ENCODE results near the gene TMEM191C. TPM values are rescaled to one million over a fixed set of nuclear protein-coding genes. Genes with fewer than 3 reads are reported as not detected.
"Not testable (repeated sequence)": the region's sequence is repeated elsewhere in the genome, so short reads cannot be mapped to it uniquely, and the experiment has no call there.

Gene TMEM191C
- total RNA-seq, 1 donor from 2014 or later = 0.92 TPM

DNA sequence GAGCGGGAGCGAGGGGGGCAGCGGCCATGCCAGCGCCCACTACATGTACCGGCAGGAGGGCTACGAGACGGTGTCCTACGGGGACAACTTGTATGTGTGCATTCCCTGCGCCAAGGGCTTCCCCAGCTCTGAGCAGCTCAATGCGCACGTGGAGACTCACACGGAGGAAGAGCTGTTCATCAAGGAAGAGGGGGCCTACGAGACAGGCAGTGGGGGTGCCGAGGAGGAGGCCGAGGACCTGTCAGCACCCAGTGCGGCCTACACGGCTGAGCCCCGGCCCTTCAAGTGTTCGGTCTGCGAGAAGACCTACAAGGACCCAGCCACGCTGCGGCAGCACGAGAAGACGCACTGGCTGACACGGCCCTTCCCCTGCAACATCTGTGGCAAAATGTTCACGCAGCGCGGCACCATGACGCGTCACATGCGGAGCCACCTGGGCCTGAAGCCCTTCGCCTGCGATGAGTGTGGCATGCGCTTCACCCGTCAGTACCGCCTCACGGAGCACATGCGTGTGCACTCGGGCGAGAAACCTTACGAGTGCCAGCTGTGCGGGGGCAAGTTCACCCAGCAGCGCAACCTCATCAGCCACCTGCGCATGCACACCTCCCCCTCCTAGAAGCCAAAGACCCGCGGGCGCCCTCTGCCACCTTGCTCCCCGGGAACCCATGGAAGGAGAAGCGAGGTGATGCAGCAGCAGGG, 20.9 kb upstream of the TMEM191C start:
- DNase-seq (ENCODE audit: low read depth, low spot score) = no peak

DNA sequence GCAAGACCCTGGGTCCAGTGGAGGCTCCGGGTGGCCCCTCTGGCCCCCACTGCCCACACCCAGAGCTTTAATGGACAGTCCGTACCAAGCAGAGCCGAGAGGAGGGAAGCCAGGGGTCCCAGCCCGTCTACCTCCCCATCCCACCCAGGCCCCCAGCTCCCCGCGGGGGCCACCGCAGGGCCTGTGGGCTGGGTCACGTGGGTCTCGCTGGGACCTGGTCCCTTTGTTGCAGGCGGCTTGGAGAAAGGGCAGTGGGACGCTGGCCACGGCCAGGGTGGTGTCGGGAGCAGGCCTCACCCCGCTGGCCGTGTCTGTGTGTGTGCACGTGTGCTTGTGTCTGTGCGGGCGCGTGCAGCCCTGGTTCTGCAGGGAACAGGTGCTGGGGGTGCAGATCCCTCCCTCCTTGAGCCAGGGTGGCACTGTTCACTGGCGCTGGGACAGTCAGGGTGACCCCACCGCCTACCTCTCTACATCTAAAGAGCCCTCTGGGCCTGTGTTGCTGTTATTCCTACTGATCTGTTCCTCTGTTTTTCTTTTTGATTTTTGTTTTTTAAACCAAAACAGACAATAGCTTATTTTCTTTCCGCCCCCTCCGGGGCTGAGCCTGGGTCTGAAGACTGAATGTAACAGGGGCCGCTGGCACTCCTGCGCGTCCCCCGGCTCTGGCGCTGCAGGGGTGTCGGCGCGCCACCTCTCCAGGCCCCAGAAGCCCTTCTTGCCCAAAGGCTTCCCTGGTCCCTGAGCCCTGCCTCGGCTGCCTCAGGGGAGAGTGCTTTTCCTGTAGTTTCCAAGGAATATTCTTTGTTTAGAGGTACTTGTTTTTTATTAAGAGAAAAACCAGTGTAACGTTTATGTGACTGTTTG, 20.1 kb upstream of the TMEM191C start:
- no peak for DNase-seq (ENCODE audit: low read depth, low spot score)

DNA sequence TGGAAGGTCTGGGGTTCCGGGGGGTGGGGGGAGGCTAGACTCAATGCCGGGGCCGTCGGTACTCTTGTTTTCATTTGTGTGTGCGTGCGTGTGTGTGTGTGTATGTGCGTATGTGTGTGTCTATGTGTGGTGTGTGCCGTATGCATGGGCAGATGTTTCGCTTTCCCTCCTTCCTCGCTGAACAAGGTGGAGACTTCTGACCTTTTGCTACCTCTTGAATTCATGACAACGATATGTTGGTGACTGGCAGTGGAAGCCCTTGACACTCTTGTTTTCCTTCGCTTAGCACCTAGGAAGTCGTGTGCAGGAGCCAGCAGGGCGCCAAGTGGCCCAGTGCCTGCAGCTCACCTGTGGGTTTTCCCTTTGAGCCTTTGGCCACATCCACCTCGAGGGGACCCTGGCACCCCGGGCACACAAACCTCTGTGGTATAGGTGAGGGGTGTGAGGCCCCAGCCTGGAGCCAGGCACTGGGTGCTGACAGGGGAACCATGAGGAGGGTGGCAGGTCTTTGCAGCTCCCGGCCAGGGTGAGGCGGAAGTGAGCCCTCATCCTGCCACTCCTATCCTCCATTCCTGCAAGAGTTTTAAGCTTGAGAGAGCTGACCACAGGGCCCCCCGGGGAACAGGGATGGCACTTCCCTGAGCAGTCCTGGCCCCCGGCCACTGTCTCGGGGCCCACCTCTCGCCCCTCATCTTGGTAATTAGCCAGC, 19.3 kb upstream of the TMEM191C start:
- DNase-seq (ENCODE audit: low read depth, low spot score) = no peak

DNA sequence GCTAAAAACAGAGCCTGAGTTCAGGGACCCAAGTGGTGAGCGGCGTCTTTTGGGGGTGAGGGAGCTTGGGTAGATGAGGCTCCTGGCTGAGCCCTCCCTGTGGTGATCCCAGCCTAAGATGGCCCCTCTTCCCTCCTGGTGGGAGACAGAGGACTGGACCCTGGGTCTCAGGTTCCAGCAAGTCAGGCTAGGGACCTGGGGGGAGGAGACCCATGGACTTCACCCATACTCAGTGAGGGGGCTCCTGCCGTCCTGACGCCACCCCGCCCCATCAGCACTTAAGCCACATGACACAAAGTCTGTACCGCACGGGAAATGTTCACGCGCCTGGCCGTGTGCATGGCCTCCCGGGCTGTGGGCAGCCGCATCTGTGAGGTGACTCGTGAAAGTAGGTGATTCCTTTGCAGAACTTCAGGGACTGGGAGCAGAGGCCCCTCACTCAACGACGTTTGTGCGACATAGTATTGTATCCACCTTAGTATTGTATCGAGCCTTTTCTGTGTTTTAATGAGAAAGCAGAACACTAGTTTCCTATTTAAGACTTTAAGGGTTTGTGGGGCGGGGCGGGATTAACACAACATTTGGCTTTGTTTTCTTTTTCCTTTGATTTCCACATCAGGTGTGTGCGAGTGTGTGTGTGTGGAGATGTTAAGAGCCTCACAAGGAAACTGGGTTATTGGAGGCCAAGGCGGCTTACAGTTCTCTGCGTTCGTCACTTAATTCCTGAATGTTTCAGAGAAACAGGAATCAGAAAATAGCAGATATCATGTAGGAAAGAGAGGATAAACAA, 18.4 kb upstream of the TMEM191C start:
- DNase-seq (ENCODE audit: low read depth, low spot score) = no peak

DNA sequence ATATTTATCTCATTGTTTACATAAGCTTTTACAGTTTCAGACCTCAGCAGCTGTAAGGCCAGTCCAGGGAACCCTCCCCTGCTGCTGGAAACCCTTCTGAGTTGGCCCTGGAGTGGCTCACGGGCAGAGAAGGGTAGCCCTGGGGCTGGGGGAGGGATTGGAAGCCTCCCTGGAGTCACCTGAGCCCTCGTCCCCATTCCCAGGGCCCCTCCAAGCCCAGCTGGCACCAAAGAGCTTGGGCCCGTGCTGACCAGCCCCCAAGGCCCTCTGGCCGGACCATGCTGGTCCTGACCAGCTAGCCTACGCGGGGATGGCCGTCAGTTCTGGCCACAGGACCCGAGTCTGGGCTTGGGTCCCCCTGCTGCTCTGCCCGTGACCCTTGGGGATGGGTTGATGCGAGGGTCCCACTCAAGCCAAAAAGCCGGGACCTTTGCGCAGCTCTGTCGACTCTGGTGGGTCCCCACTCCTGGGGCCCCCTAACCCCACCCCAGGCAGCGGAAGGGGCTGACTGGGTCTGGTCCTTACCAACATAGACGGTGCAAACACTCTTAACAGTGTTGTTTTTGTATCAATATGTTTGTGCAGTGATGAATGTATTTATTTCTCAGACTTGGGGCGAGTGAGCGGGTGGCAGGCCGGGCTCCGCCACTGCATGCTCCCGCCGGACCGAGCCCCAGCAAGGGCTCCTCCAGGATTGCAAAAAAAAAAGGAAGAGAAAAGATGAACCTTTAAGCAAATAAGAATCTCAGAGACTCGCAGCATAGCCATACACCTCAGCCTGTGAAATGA, 17.5 kb upstream of the TMEM191C start:
- no peak for DNase-seq (ENCODE audit: low read depth, low spot score)

DNA sequence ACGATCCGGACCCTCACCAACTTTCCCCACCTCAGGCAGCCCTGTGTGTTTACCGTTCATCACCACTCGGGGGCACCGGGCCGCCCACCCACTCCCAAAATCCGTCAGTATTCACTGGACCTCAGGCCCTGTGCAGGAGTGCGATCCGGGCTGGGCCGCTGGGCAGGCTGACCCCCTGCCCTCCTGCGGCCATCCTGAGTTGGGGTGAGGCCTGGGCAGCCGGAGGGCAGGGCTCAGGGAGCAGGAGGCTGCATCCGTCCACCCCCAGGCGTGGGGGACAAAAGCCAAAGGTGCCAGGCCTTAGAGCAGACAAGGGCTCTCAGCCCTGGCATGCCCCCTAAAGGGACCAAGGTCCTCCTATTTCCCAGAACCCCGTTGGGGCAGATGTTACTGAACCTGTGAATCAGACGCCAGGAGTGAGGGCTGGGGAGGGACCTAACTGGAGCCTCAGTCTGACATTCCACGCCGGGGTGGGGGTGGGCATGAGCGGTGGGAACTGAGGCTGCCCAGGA, 16.8 kb upstream of the TMEM191C start:
- DNase-seq (ENCODE audit: low read depth, low spot score) = no peak

DNA sequence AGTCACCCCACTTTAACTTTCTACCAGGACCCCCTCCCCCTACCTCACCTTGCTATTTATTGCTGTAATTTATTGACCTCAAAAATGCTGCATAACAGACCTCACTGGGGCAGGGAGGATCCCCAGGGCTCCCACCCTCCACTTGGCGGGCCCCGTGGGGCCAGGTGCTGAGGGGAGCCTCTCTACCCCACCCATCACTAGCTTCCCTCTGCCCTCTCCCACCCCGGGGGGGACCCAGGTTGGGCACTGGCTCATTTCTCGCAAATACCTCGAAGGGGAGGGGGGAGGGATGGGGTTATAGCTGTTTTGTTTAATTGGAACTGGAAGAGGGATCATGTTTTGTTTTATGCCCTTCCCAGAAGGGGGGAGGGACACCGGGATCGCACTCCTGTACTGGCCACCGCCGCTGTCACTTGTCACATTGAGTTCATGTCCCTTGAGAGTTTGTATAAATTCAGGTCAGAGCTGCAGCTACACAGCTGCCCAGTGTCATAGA, 16.3 kb upstream of the TMEM191C start:
- no peak for DNase-seq (ENCODE audit: low read depth, low spot score)

DNA sequence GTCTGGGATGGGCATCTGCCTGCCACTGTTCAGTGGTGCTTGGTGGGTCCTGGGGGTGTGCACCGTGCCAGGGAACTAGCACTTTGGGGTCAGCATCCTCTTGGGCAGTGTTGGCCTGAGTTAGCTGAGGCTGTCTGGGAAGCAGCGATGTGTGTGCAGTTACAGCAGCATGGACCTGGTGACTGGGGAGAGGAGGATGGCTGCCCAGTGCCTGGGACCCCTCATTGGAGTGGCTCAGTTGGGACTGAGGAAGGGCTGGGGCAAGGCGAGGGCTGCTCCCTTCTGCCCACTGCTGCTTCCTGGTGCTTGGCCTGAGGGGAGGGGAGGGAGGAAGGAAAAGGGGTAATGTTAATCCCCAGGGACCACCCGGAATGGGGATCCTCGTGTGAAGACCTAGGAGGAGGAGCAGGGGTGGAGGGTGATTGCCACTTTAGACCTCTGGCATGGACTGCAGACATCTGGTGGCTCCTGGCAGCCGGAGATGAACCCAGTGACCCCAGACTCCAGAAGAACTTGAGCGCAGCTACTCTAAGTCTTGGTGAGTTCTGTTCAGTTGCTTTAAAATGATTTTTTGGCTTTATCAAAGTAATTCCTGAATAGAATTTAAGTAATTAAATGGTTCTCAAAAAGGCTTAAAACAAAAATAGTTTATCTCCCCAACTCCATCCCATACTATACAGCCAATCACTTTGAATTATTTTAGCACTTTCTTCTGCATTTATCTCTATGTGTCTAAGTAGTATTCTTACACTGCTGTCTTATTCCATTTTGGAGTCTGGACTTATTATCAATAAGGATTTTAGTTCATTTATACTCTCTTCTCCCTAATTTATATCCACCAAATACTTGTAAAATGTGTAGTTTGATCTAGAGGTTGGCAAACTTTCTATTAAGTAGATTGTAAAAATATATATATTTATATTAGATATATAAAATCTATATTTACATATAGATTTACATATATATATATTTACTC, 15.4 kb upstream of the TMEM191C start:
- DNase-seq (ENCODE audit: low read depth, low spot score) = no peak

DNA sequence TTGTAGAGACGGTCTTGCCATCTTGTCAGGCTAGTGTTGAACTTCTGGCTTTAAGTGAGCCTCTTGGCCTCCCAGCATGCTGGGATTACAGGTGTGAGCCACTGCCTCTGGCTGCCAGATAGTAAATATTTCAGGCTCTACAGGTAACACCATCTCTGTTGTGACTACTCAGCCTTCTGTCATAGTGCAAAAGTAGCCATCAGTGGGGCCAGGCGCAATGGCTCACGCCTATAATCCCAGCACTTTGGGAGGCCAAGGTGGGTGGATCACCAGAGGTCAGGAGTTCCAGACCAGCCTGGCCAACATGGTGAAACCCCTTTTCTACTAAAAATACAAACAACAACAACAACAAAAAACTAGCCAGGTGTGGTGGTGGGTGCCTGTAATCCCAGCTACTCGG, 14.5 kb upstream of the TMEM191C start:
- DNase-seq (ENCODE audit: low read depth, low spot score) = not testable (repeated sequence)

DNA sequence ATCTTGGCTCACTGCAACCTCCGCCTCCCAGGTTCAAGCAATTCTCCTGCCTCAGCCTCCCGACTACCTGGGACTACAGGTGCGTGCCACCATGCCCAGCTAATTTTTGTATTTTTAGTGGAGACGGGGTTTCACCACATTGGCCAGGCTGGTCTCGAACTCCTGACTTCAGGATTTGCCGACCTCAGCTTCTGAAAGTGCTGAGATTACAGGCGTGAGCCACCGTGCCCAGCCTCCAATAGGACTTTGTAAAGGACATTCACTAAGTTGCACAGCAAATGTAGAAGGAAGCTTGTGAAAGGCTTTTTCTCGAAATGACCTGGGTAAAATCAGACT, 12.2 kb upstream of the TMEM191C start:
- not testable (repeated sequence) for DNase-seq (ENCODE audit: low read depth, low spot score)

DNA sequence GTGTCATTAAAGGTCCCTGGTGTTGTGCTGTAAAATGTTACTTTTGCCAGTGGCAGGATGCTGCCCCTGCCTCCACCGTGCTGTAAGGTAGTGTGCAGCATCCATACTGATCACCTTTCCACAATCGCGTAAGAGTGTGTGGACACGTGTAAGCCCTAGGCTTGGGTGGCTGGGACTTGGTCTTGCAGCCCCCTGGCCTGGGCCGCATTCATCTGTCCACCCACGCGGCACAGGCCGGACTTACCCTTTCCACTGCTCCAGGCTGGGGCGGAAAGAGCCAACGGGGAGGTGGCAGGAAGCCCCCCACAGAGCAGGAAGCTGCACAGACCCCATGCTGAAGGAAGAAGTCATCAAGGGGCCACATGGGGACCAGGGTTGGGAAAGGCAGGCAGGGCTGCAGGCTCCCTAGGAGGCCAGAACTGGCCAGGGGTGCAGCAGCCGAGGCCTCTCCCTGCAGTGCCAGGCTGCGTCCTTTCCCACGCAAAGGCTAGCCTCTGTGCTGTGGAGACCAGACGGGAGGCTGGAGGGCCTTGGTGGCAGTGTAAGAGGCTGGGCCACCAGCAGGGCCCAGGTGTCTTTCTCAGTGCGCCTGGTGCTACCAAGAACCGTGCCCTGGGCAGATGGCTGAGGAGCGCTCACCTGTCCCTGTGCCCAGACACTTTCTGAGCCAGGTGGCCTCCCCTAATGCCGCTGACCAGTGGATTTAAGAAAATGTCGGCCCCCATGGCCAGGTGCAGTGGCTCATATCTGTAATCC, 11.7 kb upstream of the TMEM191C start:
- no peak for DNase-seq (ENCODE audit: low read depth, low spot score)

DNA sequence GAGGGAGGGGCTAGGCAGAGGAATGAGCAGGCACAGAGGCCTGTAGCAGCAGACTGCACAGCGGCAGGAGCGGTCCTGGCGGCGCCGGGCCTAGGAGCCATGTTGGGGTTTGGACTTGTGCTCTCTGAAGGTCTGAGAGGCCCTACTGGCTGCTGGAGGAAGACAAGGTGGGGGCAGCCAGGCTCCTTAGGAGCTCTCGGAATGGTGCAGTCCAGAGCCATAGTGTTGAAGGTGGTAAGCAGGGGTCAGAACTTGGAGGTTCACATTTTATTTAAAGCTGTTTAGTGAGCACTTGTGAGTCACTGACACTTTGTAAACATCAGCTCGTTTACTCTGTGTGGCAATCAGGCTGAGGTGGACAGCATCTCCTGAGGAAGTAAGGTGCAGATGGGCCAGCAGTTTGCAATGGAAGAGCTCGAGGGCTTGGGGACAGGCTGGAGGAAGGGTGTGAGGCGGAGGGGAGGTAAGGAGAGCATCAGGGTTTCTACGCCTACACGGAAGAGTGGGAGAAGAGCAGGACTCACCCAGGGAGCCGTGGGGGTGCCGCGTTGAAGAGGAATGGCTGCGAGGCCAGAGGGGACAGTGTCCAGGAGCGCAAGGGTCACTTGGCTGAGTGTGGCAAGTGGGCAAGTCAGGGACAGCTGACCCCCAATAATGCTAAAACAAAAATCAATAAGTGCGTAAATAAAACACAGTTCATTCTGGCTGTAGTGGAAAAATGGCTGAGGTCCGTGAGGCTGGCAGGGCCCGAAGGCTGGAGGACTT, 10.0 kb upstream of the TMEM191C start:
- no peak for DNase-seq (ENCODE audit: low read depth, low spot score)

DNA sequence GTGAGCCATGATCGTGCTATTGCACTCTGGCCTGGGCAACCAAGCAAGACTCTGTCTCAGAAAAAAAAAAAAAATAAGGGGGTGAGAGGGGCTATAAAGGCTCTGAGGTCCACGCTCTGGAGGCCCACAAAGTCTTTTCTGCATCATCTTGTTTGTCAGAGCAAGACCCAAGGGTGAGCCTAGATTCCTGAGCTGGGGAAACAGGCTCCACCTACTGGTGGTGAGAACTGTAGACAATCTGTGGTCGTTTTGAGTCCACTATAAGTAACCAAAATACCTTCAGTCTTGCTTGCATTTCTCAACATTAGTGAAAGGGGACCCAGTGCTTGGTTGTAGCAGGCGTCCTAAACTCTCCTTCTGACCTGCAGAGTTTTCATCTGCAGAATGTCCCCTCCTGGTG, 4.5 kb upstream of the TMEM191C start:
- not testable (repeated sequence) for DNase-seq (ENCODE audit: low read depth, low spot score)

DNA sequence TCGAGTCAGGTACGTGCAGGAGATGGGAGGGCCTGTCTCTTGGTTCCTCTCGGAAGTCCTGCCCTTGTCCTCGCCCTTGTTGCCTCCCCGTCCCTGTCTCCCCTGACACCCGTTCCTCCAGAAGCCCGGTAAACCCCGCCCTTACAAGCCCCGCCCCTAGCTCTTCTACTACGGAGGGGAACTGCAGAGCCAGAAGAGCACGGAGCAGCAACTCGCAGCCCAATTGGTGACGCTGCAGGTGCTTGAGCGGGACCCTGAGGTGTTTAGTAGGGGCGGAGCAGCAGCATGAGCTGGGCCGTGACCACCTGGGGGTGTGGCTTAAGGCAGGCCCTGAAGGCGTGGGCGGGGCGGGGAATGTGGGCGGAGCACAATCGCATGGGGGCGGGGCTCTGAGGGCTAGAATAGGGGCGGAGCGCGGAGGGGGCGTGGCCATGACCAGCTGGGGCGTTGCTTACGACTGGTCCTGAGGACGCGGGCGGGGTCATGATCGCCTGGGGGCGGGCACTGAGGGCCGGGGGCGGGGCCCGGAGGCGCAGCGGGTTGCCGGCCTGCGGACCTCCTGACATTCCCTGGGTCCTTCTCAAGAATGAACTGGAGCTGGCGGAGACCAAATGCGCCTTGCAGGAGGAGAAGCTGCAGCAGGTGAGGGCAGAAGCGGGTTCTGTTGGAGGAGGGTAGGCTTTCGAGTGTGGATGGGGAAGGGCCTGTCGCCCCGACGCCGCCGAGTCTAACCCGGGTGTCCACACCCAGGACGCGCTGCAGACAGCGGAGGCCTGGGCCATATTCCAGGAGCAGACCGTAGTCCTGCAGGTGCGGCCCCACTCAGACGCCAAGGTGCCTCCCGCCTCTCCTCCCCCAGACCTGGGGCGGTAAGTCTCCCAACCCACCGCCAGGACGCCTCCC, 1.3 kb downstream of the TMEM191C start:
- DNase-seq (ENCODE audit: low read depth, low spot score) = not testable (repeated sequence)

DNA sequence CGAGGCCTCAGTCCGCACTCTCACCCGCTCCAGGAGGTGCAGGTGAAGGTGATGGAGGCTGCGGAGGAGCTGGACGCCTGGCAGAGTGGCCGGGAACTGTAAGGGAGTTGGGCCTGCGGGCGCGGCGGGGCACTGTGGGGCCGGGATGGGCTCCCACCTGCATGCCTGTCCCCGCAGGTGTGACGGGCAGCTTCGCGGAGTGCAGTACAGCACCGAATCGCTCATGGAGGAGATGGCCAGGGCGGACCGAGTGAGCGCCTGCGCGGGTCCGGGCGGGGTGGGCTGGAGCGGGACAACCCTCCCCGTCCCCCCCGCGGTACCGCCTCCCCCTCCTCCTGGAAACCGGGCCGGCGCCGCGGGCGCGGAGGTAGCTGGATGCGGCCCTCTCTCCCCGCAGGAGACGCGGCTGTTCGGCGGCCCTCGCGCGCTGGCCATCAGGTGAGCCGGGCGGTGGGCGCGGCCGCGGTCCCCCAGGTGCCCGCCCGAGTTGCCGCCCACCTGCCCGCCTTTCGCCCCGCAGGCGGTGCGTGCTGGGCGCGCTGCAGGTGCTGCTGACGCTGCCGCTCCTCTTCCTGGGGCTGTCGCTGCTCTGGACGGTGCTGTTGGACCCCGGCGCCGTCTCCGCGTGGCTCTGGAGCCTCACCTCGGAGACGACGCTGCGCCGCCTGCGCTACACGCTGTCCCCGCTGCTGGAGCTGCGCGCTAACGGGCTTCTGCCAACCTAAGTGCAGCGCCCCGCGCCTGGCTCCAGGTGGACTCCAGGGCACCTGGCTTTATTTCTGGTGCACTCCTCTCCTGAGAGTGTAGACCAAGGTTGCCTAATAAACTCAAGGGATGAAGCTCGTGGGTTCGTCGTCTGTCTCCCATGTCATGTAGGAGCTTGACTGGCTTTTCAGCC, 2.2 kb downstream of the TMEM191C start:
- not testable (repeated sequence) for DNase-seq (ENCODE audit: low read depth, low spot score)

All from pulmonary artery endothelial cell (primary cell).